ENCODE results near the gene ZPR1.

The ZPR1 gene

DNA sequence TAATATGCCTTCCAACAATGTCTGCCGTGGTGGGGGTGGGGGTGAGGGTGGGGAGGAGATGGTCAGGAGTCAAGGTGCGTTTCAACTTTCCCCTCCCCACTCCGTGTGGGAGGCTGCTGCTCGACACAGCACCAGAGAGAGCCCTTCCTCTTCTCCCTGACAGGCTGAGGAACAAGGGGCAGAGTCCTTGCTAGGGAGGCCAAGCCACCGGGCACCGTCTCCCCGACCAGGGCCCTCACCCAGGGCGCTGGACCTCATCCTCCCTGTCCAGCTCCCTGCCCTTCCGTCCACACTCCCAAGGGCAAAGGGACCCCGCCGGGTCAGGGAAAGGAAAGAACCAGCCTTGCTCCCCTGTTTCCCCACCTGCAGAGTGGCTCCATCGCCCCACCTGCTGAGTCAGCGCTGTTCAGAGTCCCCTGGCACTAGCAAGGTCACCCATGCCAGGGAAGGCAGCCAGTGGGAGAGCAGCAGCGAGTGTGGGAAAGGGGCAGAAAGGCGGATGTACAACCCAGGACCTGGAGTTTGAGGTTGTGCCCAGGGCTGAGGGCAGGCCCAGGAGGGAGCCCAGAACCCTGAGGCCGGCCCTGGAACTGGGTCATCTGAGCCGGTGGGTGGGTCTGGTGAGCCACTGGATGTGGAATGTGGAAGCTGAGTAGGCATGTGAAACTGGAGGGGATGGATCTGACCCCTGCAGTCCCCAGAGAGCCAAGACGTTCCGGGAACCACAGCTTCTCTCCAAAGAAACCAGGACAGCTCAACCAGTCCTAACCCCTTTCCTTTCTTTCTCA lies 62.2 kb downstream of the ZPR1 start:
- no peaks in the 10 kb centered on the region for H3K9me3 ChIP-seq (ENCODE audit: low read depth, low read length)
- DNase-seq (ENCODE audit: low read depth, low spot score) = no peak
- H3K4me3 ChIP-seq = no peak overlapping the region
- H3K27ac ChIP-seq = no peak overlapping the region
- TF ChIP-seq FOXP2 (optimal IDR thresholded peaks at IDR 0.05; ENCODE audit: control extremely low read depth, extremely low read length, insufficient read depth) (no peak), EZH2 (IDR thresholded peaks at IDR 0.05) (no peak), POLR2AphosphoS5 (IDR thresholded peaks at IDR 0.05; ENCODE audit: borderline replicate concordance, low read depth, low read length) (no peak)
- no peaks in the 10 kb centered on the region for H3K36me3 ChIP-seq (ENCODE audit: insufficient read depth, low read length)
- no peak overlapping the region for H3K9ac ChIP-seq (ENCODE audit: insufficient read length)

DNA sequence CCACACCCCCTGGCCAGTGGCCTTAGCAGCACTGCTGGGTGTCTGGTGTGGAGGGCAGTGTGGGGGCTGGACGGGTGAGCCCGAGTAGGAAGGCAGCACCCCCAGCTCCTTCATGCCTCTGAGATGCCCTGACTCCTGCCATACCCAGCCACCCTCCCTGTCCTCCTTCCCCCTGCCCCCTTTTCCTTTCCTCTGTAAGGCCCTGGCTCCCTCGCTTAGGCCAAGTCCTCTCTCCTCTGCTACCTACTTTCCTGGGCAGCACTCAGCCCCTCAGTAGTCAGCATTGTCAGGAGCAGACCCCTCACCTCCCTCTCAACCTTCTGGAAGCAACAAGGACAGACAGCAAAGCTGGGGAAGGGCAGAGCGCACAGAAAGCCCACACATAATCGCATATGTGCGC lies 63.0 kb downstream of the ZPR1 start:
- no peaks in the 10 kb centered on the region for H3K36me3 ChIP-seq (ENCODE audit: insufficient read depth, low read length)
- DNase-seq (ENCODE audit: low read depth, low spot score) = no peak

More for the DNA sequence above, 63.0 kb downstream of the ZPR1 start:
- no peaks in the 10 kb centered on the region for H3K9me3 ChIP-seq (ENCODE audit: low read depth, low read length)
- no peak overlapping the region for H3K27ac ChIP-seq
- no peak overlapping the region for H3K9ac ChIP-seq (ENCODE audit: insufficient read length)
- TF ChIP-seq POLR2AphosphoS5 (IDR thresholded peaks at IDR 0.05; ENCODE audit: borderline replicate concordance, low read depth, low read length) (no peak), FOXP2 (optimal IDR thresholded peaks at IDR 0.05; ENCODE audit: control extremely low read depth, extremely low read length, insufficient read depth) (no peak), EZH2 (IDR thresholded peaks at IDR 0.05) (no peak)
- H3K4me3 ChIP-seq = no peak overlapping the region

Data from SK-N-MC (cell line).